HG03103 (cell line): ENCODE measurements around the gene C15orf39.
"Not testable (repeated sequence)": the region's sequence is repeated elsewhere in the genome, so short reads cannot be mapped to it uniquely, and the experiment has no call there.

ENCODE experiments used
- ATAC-seq: cut with Tn5 transposase; IDR thresholded peaks from one replicate; pipeline ENCODE4 v1.9.1; 2021; ENCODE audit warnings: low read depth; ENCODE audit not compliant: unreplicated experiment

Gene C15orf39

DNA sequence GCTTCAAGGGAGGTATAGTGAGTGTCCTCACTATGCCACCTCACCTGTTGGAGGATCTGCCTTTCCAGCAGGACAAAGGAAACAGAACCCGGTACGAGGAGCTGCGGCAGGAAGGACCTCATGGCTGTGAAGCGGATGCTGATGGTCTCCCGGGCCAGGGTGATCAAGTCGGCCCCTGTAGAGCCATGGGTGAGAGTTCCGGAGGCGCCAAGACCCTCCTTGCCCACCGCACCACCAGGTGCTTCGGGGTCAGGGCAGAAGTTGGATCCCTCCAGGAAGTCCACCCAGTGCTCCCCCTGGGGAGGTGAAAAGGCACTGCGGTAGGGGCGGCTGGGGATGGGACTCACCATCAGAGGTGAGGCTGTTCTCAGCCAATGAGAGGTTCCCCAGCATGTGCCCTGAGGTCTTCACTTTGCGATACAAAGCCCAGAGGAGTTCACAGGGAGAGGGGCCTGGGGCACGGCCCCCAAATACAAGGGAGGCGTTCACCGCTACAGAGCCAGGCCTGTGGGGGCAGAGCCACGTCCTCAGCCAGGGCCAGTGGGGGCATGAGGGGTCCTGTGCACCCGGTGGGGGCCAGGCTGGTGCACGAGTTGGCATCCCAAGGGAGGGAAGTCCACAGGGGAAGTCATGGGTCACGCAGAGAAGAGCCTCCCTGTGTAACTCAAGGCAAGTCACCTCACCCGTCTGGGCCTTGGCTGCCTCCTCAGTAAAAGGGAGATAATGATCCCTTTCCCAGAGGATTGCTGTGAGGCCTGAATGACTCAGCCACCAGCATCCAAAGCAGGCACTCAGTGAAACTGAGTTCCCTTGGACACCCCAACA, 27.7 kb downstream of the C15orf39 start:
- ATAC-seq: no peak

DNA sequence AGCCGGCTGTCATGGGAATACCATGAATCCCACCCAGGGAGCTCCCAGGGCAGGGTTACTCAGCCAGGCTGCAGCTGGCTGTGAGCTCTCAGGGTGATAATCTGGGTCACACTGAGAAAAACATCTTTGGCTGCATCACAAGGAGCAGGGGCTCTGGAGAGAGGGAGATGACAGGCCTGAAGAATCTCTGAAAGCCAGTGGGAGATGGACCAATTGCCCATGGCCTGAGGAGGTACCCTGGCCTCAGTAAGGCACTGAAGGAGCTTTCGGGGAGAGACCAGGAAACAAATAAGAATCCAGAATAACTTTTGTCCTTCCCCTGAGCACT, 28.3 kb downstream of the C15orf39 start:
- no peak for ATAC-seq

DNA sequence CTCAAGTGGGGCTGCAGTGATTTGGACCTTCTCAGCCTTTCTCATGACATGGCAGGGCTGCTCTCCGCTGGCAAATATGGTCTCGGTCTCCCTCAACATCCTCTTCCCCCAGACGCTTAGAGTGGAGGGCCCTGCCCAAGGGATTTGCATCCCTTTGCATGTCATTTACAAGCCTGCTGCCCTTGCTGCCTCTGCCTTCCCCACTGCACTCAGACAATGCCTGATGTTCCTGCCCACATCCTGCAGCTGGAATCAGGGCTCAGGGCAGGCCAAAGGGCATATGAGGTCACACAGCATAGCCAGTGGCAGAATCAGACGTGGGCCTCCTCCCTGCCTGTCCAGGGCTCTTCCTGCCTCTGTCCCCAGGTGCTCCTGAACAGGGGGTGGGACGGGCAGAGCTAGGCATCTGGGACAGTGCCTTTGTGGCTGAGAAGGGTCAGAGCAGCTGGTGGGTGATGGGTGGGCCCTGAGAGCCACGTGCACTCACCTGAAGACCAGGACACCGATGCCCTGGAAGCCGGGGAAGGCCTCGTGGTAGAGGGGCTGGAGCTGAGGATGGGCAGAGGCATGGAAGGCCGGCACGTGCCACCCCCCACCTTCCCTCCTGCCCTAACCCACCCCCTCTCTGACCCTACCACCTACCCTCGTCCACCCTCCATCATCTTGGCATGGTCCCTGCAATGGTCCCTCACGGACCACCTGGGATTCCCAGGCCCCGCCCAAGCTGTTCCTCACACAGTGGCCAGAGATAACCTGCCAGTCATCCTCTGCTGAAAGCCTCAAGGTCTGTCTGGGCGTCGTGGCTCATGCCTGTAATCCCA, 29.1 kb downstream of the C15orf39 start:
- no peak for ATAC-seq

GRCh38 chr15:75231836-75232235, 30.2 kb downstream of the C15orf39 start:
- ATAC-seq: no peak

DNA sequence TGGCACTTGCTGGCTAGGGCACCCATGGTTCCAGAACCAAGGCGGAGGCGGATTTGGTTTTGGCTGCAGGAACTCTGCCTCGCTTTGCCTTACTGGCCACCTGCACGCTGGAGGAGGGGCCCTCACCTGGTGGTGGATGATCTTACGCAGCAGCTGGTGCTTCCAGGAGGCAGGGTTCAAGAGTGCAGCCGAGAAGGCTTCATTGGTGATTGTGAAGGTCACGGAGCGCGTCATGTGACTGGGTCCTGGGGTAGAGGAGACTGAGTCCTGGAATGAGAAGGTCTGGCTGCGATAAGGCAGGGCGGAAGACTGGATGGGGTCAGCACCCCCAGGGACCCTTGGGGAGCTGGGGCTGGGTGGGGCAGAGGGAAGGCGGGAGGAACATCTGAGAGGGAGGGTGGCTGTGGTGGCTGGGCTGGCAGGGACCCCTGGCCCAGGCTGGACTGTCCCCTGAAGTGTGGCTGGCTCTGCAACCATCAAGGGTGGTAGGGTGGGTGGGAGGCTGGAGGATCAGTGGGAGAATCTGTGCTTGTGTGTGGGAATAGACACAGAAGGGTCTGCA, 30.7 kb downstream of the C15orf39 start:
- no peak for ATAC-seq

DNA sequence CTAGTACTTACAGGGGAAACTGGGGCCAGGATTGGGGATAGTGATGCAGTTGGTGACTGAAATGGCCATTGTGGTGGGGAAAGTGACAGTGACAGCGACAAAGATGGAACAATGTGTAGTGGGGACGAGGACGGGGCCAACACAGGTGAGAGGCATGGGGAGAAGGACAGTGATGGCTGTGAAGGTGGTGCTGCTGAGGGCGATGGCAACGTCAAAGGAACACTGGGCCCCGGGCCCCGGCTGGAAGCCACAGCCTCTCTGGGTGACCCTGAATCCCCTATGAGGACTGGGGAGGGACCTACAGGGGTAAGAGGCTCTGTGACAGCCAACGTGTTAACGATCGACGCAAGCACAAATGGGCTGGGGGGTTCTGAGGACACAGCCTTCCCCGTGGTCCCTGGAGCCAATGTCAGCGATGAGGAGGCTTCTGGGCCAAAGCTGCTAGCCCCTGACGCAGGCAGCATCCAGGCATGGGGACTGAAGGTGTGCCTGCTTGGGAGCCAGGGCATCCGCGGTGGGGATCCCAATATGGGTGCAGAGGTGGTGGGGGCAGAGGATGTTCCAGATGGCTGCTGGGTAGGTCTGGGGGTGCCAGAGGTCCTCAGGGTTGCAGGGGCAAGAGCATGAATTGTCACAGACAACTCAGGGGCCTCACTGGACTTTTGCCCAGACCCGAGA, 31.3 kb downstream of the C15orf39 start:
- no peak for ATAC-seq

DNA sequence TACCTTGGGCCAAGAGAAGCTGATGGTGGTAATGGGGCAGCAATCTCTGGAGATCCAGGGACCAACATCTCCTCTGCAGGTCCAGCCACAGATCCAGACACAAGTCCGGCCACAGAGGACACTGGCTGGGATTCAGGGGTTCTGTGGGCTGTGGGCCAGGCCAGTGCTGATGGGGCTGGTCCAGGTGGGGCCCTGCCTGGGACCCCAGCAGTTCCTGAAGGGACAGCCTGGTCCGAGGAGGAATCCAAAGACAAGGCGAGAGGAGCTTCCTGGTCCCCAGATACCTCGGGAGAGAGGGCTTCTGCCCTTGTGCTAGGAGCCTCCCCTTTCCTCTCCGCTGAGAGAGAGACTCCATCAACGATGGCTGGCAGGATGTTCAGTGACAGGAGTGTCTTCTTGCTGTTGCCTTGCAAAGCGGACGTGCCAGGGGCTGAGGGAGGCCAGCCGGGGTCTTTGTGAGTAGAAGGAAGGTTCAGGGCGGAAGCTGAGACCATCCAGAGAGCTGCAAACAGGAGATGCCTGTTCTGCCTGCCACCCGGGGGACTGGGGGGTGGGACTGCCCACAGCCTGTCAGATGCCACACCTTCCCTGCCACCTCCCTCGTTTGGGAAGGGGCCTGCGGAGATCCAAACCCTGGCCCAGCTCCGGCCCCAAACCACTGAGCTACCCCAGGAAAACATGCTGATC, 32.0 kb downstream of the C15orf39 start:
- no peak for ATAC-seq

GRCh38 chr15:75234191-75234810, 32.6 kb downstream of the C15orf39 start:
- no peak for ATAC-seq

DNA sequence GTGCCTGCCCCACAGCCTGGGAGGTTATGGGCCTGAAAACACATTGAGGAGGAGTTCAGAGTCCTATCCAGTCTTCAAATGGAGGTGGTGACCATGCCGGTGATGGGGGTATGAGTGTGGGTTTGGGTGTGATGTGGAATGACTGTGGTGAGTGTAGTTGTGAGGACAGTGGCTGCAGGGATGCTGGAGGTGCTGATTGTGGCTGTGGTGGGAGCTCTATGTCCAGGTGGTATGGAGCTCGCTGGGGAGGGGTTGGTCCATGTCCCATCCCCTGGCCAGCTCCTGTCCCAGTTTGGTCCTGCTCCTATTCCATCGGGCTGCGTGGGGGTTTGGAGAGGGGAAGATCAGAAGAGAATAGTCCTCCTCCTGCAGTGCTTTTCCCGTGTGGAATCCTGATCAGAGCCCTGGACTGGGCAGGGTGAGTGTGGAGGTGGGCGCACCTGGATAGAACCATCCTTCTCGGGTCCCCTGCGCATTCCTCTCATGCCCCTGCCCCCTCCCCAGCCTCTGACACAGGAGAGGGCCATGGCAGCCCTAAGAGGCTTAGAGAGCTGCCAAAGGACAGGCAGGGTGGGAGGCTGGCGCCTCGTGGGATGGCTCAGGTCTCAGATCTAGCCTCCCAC, 33.5 kb downstream of the C15orf39 start:
- ATAC-seq: no peak

DNA sequence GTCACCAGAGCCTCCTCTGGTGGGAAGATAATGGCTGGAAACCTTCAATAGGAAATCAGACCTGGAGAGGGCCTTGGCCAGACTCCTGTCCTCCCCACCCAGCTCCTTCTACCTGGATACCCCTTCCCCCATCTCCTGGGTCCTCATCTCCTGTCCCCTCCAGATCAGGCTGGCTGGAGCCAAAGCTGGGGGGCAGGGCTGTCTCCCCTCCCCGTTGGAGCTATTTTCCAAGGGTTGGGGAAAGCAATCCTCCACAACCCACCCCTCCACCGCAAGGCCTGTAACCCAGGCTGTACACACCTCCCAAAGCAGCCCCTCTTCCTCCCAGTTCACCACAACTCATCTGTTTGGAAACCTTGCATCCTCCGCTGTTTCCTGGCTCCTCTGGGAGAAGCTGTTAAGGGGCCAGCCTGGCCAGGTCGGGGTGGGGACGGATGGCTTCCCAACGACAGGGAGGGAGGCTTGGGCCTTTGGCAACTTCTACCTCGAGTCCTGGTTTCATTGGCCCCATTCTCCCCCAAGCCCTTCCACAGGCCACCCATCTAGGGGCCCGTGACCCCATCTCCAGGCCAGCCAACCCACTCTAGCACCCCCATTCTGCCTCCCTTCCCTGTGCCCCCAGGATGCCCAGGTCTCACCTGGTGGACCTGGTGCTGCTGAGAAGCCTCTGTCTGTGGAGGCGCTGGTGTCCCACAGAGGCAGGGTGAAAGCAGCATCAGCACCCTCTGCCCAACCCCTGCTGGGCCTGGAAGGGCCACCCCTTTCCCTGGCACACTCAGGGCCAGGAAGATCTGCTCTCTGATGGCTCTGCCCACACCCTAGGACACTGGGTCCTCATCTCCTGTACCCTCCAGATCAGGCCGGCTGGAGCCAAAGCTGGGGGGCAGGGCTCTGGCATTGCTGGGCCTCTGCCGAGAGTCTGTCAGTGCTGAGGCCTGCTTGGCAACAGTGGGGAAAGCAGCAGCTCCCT, 34.4 kb downstream of the C15orf39 start:
- ATAC-seq: no peak

GRCh38 chr15:75237316-75237982, 35.8 kb downstream of the C15orf39 start:
- ATAC-seq: no peak

- ATAC-seq: no peak
Observed at GRCh38 chr15:75238150-75238549, 36.5 kb downstream of the C15orf39 start.

DNA sequence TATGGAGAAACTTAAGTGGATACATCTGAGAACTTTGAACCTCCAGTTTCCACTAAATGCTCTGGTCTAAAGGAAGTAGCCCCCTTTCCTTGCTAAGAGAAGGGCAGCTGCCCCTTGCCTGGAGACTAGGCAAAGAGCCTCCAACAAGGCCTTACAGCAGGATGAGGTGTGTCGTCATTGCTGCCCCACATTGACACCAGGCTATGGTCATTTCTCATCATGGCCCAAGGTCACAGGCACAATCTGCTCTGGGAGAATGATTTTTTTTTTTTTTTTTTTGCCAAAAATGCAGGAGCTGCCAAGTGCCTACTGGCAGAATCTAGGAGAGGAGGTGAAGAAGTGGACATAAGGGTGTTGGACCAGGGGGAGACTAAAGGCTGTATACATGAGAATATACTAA, 44.1 kb downstream of the C15orf39 start:
- not testable (repeated sequence) for ATAC-seq

GRCh38 chr15:75248991-75249390, 47.3 kb downstream of the C15orf39 start:
- ATAC-seq: not testable (repeated sequence)

DNA sequence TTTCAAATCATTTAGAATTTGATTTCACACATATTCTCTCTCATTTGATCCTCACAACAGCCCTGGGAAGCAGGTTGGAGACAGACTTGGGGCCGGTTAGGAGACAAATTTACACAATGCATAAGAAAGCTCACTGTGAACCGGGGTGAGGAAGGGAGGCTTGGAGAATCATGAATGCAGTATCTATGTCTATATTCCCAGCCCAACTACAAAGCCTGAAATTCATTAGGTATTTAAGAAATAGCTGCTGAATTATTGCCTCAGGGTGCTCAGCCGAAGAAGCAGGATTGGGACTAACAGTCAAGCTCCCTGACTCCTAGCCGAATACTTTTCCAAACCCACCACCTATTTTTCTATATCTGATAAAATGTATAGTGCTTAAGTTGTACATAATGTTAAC, 48.0 kb downstream of the C15orf39 start:
- no peak for ATAC-seq

- ATAC-seq: not testable (repeated sequence)
Observed at GRCh38 chr15:75251343-75251742, 49.7 kb downstream of the C15orf39 start.

GRCh38 chr15:75252285-75252684, 50.6 kb downstream of the C15orf39 start:
- not testable (repeated sequence) for ATAC-seq

GRCh38 chr15:75258034-75258433, 56.4 kb downstream of the C15orf39 start, which contains the start of gene GOLGA6C:
Gene GOLGA6C (plus strand): TSS chr15:75258334. CDS start chr15:75258599, 265 bp downstream.
- ATAC-seq: not testable (repeated sequence)
